Measurements from ENCODE around the gene LARP1B.
A peak's percentile ranks its signal among the peaks of the same experiment; 100 is the strongest.
"Not testable (repeated sequence)": the region's sequence is repeated elsewhere in the genome, so short reads cannot be mapped to it uniquely, and the experiment has no call there.

LARP1B gene

GRCh38 chr4:128155231-128155855, 94.2 kb downstream of the LARP1B start:
- in situ Hi-C loops (cut with HindIII; ENCODE audit: low pct_unique_long_range_greater_than_20kb, low sequenced_read_pairs) = no loop called here
- no peak for TF ChIP-seq JUND (IDR thresholded peaks at IDR 0.05; ENCODE audit: low read depth)
- no peak for DNase-seq (ENCODE audit: low read depth in 1 of 2, low spot score in 1 of 2)

- in situ Hi-C loops (cut with HindIII; ENCODE audit: low pct_unique_long_range_greater_than_20kb, low sequenced_read_pairs) = no loop called here
- DNase-seq (ENCODE audit: low read depth in 1 of 2, low spot score in 1 of 2) = no peak
Observed at GRCh38 chr4:128155874-128156456, 94.9 kb downstream of the LARP1B start.

GRCh38 chr4:128156472-128156871, 95.4 kb downstream of the LARP1B start:
- DNase-seq (ENCODE audit: low read depth in 1 of 2, low spot score in 1 of 2); in situ Hi-C loops (cut with HindIII; ENCODE audit: low pct_unique_long_range_greater_than_20kb, low sequenced_read_pairs): not testable (repeated sequence)

More at GRCh38 chr4:128155874-128156456, 94.9 kb downstream of the LARP1B start:
- TF ChIP-seq JUND (IDR thresholded peaks at IDR 0.05; ENCODE audit: low read depth) = no peak

- no peak for DNase-seq (ENCODE audit: low read depth in 1 of 2, low spot score in 1 of 2)
- in situ Hi-C loops (cut with HindIII; ENCODE audit: low pct_unique_long_range_greater_than_20kb, low sequenced_read_pairs) = no loop called here
- TF ChIP-seq JUND (IDR thresholded peaks at IDR 0.05; ENCODE audit: low read depth) = no peak
Observed at GRCh38 chr4:128158894-128159293, 97.8 kb downstream of the LARP1B start.

GRCh38 chr4:128159967-128160366, 98.9 kb downstream of the LARP1B start:
- in situ Hi-C loops (cut with HindIII; ENCODE audit: low pct_unique_long_range_greater_than_20kb, low sequenced_read_pairs) = no loop called here
- DNase-seq (ENCODE audit: low read depth in 1 of 2, low spot score in 1 of 2) = peak; percentile 22 to 37
- no peak for TF ChIP-seq JUND (IDR thresholded peaks at IDR 0.05; ENCODE audit: low read depth)

DNA sequence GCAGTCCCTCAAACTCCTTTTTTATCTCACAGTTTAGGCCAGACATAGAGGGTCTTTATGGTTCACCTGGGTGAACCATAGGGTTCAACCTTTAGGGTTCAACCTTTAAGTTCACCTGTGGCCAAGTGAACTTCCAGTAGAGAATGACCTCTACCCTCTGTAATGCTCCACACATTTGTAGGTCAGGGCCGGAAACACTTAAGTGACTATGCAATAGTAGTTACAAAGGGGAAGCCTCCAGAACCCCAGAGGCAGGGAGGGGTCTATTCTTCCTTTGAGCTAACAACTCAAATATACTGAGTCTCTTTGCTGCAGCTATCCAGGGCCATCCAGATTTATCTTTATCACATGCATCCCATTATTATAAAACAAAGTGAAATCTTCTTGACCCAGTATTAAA, 100.0 kb downstream of the LARP1B start:
- in situ Hi-C loops (cut with HindIII; ENCODE audit: low pct_unique_long_range_greater_than_20kb, low sequenced_read_pairs) = no loop called here
- no peak for TF ChIP-seq JUND (IDR thresholded peaks at IDR 0.05; ENCODE audit: low read depth)
- no peak for DNase-seq (ENCODE audit: low read depth in 1 of 2, low spot score in 1 of 2)

GRCh38 chr4:128162434-128162833, 101.3 kb downstream of the LARP1B start:
- no peak for DNase-seq (ENCODE audit: low read depth in 1 of 2, low spot score in 1 of 2)
- TF ChIP-seq JUND (IDR thresholded peaks at IDR 0.05; ENCODE audit: low read depth) = no peak
- in situ Hi-C loops (cut with HindIII; ENCODE audit: low pct_unique_long_range_greater_than_20kb, low sequenced_read_pairs) = no loop called here

GRCh38 chr4:128163177-128164117, 102.3 kb downstream of the LARP1B start:
- in situ Hi-C loops (cut with HindIII; ENCODE audit: low pct_unique_long_range_greater_than_20kb, low sequenced_read_pairs) = no loop called here
- DNase-seq (ENCODE audit: low read depth in 1 of 2, low spot score in 1 of 2) = peak in 1 of 2 experiments; percentile 37
- TF ChIP-seq JUND (IDR thresholded peaks at IDR 0.05; ENCODE audit: low read depth) = peak; percentile 45; the same call in 1 of the 2 replicates

DNA sequence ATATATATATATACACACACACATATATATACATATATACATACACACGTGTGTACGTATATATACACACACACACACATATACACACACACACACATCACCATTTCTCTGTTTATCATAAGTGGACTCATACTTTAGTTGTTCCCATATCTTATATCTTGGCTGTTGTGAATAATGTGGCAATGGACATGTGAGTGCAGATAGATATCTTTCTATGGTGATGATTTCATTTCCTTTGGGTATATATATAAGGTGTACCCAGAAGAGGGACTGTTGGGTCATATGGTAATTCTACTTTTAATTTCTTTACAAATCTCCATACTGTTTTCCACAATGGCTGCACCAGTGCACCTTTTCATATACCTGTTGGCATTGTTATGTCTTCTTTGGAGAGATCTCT, 105.9 kb downstream of the LARP1B start:
- TF ChIP-seq JUND (IDR thresholded peaks at IDR 0.05; ENCODE audit: low read depth) = no peak
- in situ Hi-C loops (cut with HindIII; ENCODE audit: low pct_unique_long_range_greater_than_20kb, low sequenced_read_pairs) = no loop called here
- no peak for DNase-seq (ENCODE audit: low read depth in 1 of 2, low spot score in 1 of 2)

DNA sequence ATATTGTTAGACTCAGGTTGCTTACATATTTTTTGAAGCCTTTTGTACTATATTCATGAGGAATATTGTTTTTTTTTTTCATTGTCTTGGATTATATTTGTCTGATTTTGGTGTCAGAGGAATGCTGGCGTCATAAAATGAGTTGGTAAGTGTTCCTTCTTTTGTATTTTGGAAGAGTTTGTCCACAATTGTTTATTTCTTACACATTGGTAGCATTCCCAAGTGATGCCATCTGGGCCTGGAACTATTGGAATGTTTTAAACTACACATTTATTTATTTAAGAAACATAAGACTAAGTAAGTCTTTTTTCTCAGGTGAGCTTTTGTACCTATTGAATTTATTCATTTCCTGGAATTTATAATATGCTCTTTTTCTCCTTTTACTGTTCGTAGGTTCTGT, 107.6 kb downstream of the LARP1B start:
- peak in 1 of 2 experiments; percentile 51 for DNase-seq (ENCODE audit: low read depth in 1 of 2, low spot score in 1 of 2)
- no peak for TF ChIP-seq JUND (IDR thresholded peaks at IDR 0.05; ENCODE audit: low read depth)
- in situ Hi-C loops (cut with HindIII; ENCODE audit: low pct_unique_long_range_greater_than_20kb, low sequenced_read_pairs) = no loop called here

- no peak for TF ChIP-seq JUND (IDR thresholded peaks at IDR 0.05; ENCODE audit: low read depth)
- in situ Hi-C loops (cut with HindIII; ENCODE audit: low pct_unique_long_range_greater_than_20kb, low sequenced_read_pairs) = no loop called here
- DNase-seq (ENCODE audit: low read depth in 1 of 2, low spot score in 1 of 2) = no peak
Observed at GRCh38 chr4:128169245-128169644, 108.1 kb downstream of the LARP1B start.

- no peak for TF ChIP-seq JUND (IDR thresholded peaks at IDR 0.05; ENCODE audit: low read depth)
- no peak for DNase-seq (ENCODE audit: low read depth in 1 of 2, low spot score in 1 of 2)
- in situ Hi-C loops (cut with HindIII; ENCODE audit: low pct_unique_long_range_greater_than_20kb, low sequenced_read_pairs) = no loop called here
Observed at GRCh38 chr4:128176643-128177042, 115.5 kb downstream of the LARP1B start.

DNA sequence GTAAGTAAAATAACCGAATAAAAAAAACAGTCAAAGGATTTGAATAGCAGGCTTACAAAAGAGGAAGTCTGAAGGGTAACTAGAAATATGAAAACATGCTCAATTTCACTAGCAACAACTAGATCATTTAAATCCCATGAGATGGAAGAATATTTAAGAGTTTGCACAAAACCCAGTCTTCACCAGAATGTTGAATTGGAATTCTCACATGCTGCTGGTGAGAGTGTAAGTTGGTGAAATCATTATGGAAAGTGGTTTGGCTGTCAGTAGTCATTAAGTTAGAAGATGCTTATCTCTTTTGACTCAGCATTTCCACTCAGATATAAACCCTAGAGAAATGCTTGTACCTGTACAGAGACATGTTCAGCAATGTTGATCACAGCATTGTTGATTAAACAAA, 116.4 kb downstream of the LARP1B start:
- no peak for DNase-seq (ENCODE audit: low read depth in 1 of 2, low spot score in 1 of 2)
- no peak for TF ChIP-seq JUND (IDR thresholded peaks at IDR 0.05; ENCODE audit: low read depth)
- in situ Hi-C loops (cut with HindIII; ENCODE audit: low pct_unique_long_range_greater_than_20kb, low sequenced_read_pairs) = no loop called here
